Liver (tissue), 9 donors: ENCODE data around the gene SAMD9. TPM values are rescaled to one million over a fixed set of nuclear protein-coding genes. Genes with fewer than 3 reads are reported as not detected.

Experiments used
- DNase-seq: peaks from one replicate; pipeline ENCODE4 v3.0.0-alpha.2; 2017; ENCODE audit warnings: low spot score
- H3K27ac ChIP-seq, 2 donors: one replicate each; pipeline ENCODE4 v1.7.0; 2013; ENCODE audit warnings: inconsistent platforms in 2 of 2, low read length in 2 of 2, control low read depth in 1 of 2, low read depth in 1 of 2, mild to moderate bottlenecking in 1 of 2
- H3K27me3 ChIP-seq, 4 donors: one replicate each; pipeline versions ENCODE4 v1.6.1 to v1.7.0; 2013; ENCODE audit warnings: low read length in 3 of 4, inconsistent platforms in 1 of 4, mild to moderate bottlenecking in 1 of 4, moderate library complexity in 1 of 4; ENCODE audit not compliant: control insufficient read depth in 4 of 4, insufficient read depth in 4 of 4
- H3K36me3 ChIP-seq, 4 donors: one replicate each; pipeline versions ENCODE4 v1.6.1 to v1.7.0; 2013; ENCODE audit warnings: low read length in 3 of 4, mild to moderate bottlenecking in 3 of 4, low read depth in 1 of 4, moderate library complexity in 1 of 4; ENCODE audit not compliant: control insufficient read depth in 4 of 4, insufficient read depth in 3 of 4
- H3K4me1 ChIP-seq, 4 donors: one replicate each; pipeline versions ENCODE4 v1.6.1 to v1.7.0; 2013; ENCODE audit warnings: low read length in 3 of 4, mild to moderate bottlenecking in 3 of 4, moderate library complexity in 1 of 4; ENCODE audit not compliant: control insufficient read depth in 4 of 4, insufficient read depth in 4 of 4
- H3K4me3 ChIP-seq, 3 donors: one replicate each; pipeline versions ENCODE4 v1.6.1 to v1.7.0; 2013; ENCODE audit warnings: low read length in 3 of 3, control low read depth in 1 of 3, low read depth in 1 of 3, mild to moderate bottlenecking in 1 of 3
- H3K9ac ChIP-seq, 2 donors: one replicate each; pipeline ENCODE4 v1.7.0; 2013; ENCODE audit warnings: low read length in 2 of 2, mild to moderate bottlenecking in 2 of 2, moderate library complexity in 2 of 2, control low read depth in 1 of 2, low read depth in 1 of 2
- H3K9me3 ChIP-seq, 4 donors: one replicate each; pipeline versions ENCODE4 v1.6.1 to v1.7.0; 2013; ENCODE audit warnings: low read length in 3 of 4; ENCODE audit not compliant: control insufficient read depth in 4 of 4
- ATF3 ChIP-seq: IDR thresholded peaks from 2 replicates; pipeline ENCODE4 v1.6.1; 2016; ENCODE audit warnings: antibody characterized with exemption
- CTCF ChIP-seq: fragments of 150-350 bp; IDR thresholded peaks from 2 replicates; pipeline ENCODE4 v1.5.1; 2017; ENCODE audit warnings: improper control_type of control experiment, low read depth, low read length; ENCODE audit not compliant: missing input control
- EGR1 ChIP-seq, 2 donors: IDR thresholded peaks; 2 replicates each; pipeline ENCODE4 v1.6.1; 2016 to 2018; ENCODE audit warnings: antibody characterized with exemption in 2 of 2, low read depth in 2 of 2
- FOXA1 ChIP-seq: IDR thresholded peaks from 2 replicates; pipeline ENCODE4 v1.6.1; 2016; ENCODE audit warnings: antibody characterized with exemption
- FOXA2 ChIP-seq: IDR thresholded peaks from 2 replicates; pipeline ENCODE4 v1.6.1; 2016; ENCODE audit warnings: antibody characterized with exemption
- GABPA ChIP-seq, 2 donors: IDR thresholded peaks in 1 of 2; conservative IDR thresholded peaks in 1 of 2; 2 replicates each; pipeline ENCODE4 v1.6.1; 2016; ENCODE audit warnings: antibody characterized with exemption in 2 of 2, mild to moderate bottlenecking in 1 of 2, moderate library complexity in 1 of 2
- HNF4A ChIP-seq, 2 donors: conservative IDR thresholded peaks; 2 replicates each; pipeline ENCODE4 v1.6.1; 2016; ENCODE audit warnings: antibody characterized with exemption in 2 of 2, mild to moderate bottlenecking in 2 of 2
- HNF4G ChIP-seq: IDR thresholded peaks from 2 replicates; pipeline ENCODE4 v1.6.1; 2016; ENCODE audit warnings: antibody characterized with exemption
- JUND ChIP-seq, 2 donors: IDR thresholded peaks; 2 replicates each; pipeline ENCODE4 v1.6.1; 2016; ENCODE audit warnings: antibody characterized with exemption in 2 of 2
- MAX ChIP-seq: IDR thresholded peaks from 2 replicates; pipeline ENCODE4 v1.6.1; 2016; ENCODE audit warnings: antibody characterized with exemption
- NR2F2 ChIP-seq: IDR thresholded peaks from 2 replicates; pipeline ENCODE4 v1.6.1; 2016; ENCODE audit warnings: antibody characterized with exemption
- RAD21 ChIP-seq, 2 donors: IDR thresholded peaks; 2 replicates each; pipeline ENCODE4 v1.6.1; 2016; ENCODE audit warnings: antibody characterized with exemption in 2 of 2, mild to moderate bottlenecking in 2 of 2
- REST ChIP-seq: IDR thresholded peaks from 2 replicates; pipeline ENCODE4 v1.6.1; 2016; ENCODE audit warnings: antibody characterized with exemption, mild to moderate bottlenecking
- RXRA ChIP-seq, 2 donors: IDR thresholded peaks; 2 replicates each; pipeline ENCODE4 v1.6.1; 2017 to 2018; ENCODE audit warnings: antibody characterized with exemption in 2 of 2, mild to moderate bottlenecking in 1 of 2
- SP1 ChIP-seq: IDR thresholded peaks from 2 replicates; pipeline ENCODE4 v1.6.1; 2018; ENCODE audit warnings: antibody characterized with exemption, mild to moderate bottlenecking
- TAF1 ChIP-seq: conservative IDR thresholded peaks from 2 replicates; pipeline ENCODE4 v1.6.1; 2016; ENCODE audit warnings: antibody characterized with exemption, mild to moderate bottlenecking
- YY1 ChIP-seq: IDR thresholded peaks from 2 replicates; pipeline ENCODE4 v1.6.1; 2016; ENCODE audit warnings: antibody characterized with exemption, mild to moderate bottlenecking
- ZBTB33 ChIP-seq: IDR thresholded peaks from 2 replicates; pipeline ENCODE4 v1.6.1; 2016; ENCODE audit warnings: antibody characterized with exemption
- WGBS: extraction: QIAGEN DNeasy Blood & Tissue Kit; methylation state at CpG from one replicate; pipeline ENCODE4 v1.1.7; 2013; 5-methylcytosine and 5-hydroxymethylcytosine counted together
- polyA plus RNA-seq, 2 donors: library from polyadenylated mRNA; stranded (reverse) in 1 of 2; unstranded in 1 of 2; fragments of 200-250 nt in 1 of 2; fragments of >200 nt in 1 of 2; fragmentation: Nextera tagmentation in 1 of 2; extraction: Ambion mirVana in 1 of 2; gene quantifications; one replicate each; pipeline versions ENCODE4 v1.2.1 to v1.2.3, GENCODE V29; 2013 to 2015
- total RNA-seq, 2 donors: library from RNA; depleted of rRNA; stranded (reverse); fragments of >200 nt; gene quantifications; one replicate each; pipeline ENCODE4 v1.2.3, GENCODE V29; 2014
- donor health status: healthy.
- donor health status: healthy.
- donor health status: healthy.
- donor health status: healthy.
- donor health status: healthy.

SAMD9 gene
- total and polyA plus RNA-seq, 4 donors = 1.2 to 10.9 (median 2.3) TPM

GRCh38 chr7:93140582-93141191 is 22.9 kb upstream of the SAMD9 start:
- Histone ChIP-seq H3K9ac (no peak overlapping the region), H3K9me3 (peaks cover 0 to 4% (median 3%) of the 10 kb centered on the region in 4 donors), H3K27ac (no peak overlapping the region), H3K36me3 (peaks cover 3 to 45% (median 14%) of the 10 kb centered on the region in 4 donors), H3K27me3 (no peaks in the 10 kb centered on the region), H3K4me1 (no peaks in the 10 kb centered on the region), H3K4me3 (no peak overlapping the region)
- TF ChIP-seq SP1 = no peak
- WGBS = 88% methylated on average over 3 of the region's 3 CpGs
- no peak for DNase-seq

- 90% methylated on average over 4 of the region's 4 CpGs for WGBS
- H3K9ac ChIP-seq = no peak overlapping the region
- no peaks in the 10 kb centered on the region for H3K4me1 ChIP-seq
- no peak for TF ChIP-seq FOXA1
- TF ChIP-seq ZBTB33 = no peak
- no peak for TF ChIP-seq ATF3
- no peak for TF ChIP-seq EGR1 (IDR thresholded peaks at IDR 0.05; ENCODE audit: low read depth in 2 of 2)
- TF ChIP-seq MAX = no peak
- no peak for TF ChIP-seq NR2F2
- TF ChIP-seq HNF4A (conservative IDR thresholded peaks at IDR 0.05) = no peak
- no peak for TF ChIP-seq YY1
- no peak for TF ChIP-seq REST
- no peak for TF ChIP-seq RAD21 (IDR thresholded peaks at IDR 0.05)
- no peak for TF ChIP-seq TAF1
- no peak for TF ChIP-seq HNF4G
- no peak for TF ChIP-seq CTCF
- no peak for TF ChIP-seq SP1
- TF ChIP-seq FOXA2 = no peak
- no peak for TF ChIP-seq RXRA (IDR thresholded peaks at IDR 0.05)
- no peak for TF ChIP-seq GABPA (IDR thresholded peaks at IDR 0.05 in 1 of 2, conservative IDR thresholded peaks at IDR 0.05 in 1 of 2)
- no peak for TF ChIP-seq JUND (IDR thresholded peaks at IDR 0.05)
- H3K27ac ChIP-seq = no peak overlapping the region
- no peaks in the 10 kb centered on the region for H3K27me3 ChIP-seq
- H3K36me3 ChIP-seq = peaks cover 3 to 47% (median 15%) of the 10 kb centered on the region in 4 donors
- peaks cover under 1 to 9% (median 5%) of the 10 kb centered on the region in 4 donors for H3K9me3 ChIP-seq
- no peak for DNase-seq
- no peak overlapping the region for H3K4me3 ChIP-seq
Measured at GRCh38 chr7:93138576-93138975, 20.8 kb upstream of the SAMD9 start.
